ENCODE measurements around the gene MFSD11. TPM values are rescaled to one million over a fixed set of nuclear protein-coding genes. Genes with fewer than 3 reads are reported as not detected.
"Not testable (repeated sequence)": the region's sequence is repeated elsewhere in the genome, so short reads cannot be mapped to it uniquely, and the experiment has no call there.

The MFSD11 gene
- total RNA-seq, 1 donor from 2014 or later = 42.3 TPM

GRCh38 chr17:76709077-76709950 lies 28.6 kb upstream of the MFSD11 start:
- peak; percentile 84 for DNase-seq

GRCh38 chr17:76709951-76710862 lies 27.7 kb upstream of the MFSD11 start:
- not testable (repeated sequence) for DNase-seq

GRCh38 chr17:76710863-76711611 lies 26.9 kb upstream of the MFSD11 start, which contains the start of gene MXRA7:
Gene MXRA7 (minus strand): TSS chr17:76710965. CDS start chr17:76710946, 19 bp downstream.
- peak; percentile 45 for DNase-seq

- DNase-seq = not testable (repeated sequence)
These were observed 25.6 kb upstream of the MFSD11 start for GRCh38 chr17:76712321-76712720.

- DNase-seq = no peak
These were observed 24.2 kb upstream of the MFSD11 start for GRCh38 chr17:76713765-76714164.

GRCh38 chr17:76714336-76714735 lies 23.6 kb upstream of the MFSD11 start:
- no peak for DNase-seq

GRCh38 chr17:76714822-76715495 lies 23.0 kb upstream of the MFSD11 start:
- no peak for DNase-seq

- no peak for DNase-seq
These were observed 22.5 kb upstream of the MFSD11 start for GRCh38 chr17:76715496-76715830.

GRCh38 chr17:76716146-76716838 lies 21.6 kb upstream of the MFSD11 start:
- no peak for DNase-seq

- no peak for DNase-seq
These were observed 21.1 kb upstream of the MFSD11 start for GRCh38 chr17:76716839-76717215.

- DNase-seq = no peak
These were observed 19.4 kb upstream of the MFSD11 start for GRCh38 chr17:76718516-76718915.

- DNase-seq = no peak
These were observed 17.7 kb upstream of the MFSD11 start for GRCh38 chr17:76720211-76720610.

GRCh38 chr17:76720941-76721340 lies 17.0 kb upstream of the MFSD11 start:
- DNase-seq = no peak

- no peak for DNase-seq
These were observed 16.5 kb upstream of the MFSD11 start for GRCh38 chr17:76721463-76721862.

- no peak for DNase-seq
These were observed 15.6 kb upstream of the MFSD11 start for GRCh38 chr17:76722279-76722678.

- not testable (repeated sequence) for DNase-seq
These were observed 14.9 kb upstream of the MFSD11 start for GRCh38 chr17:76722977-76723376.

- no peak for DNase-seq
These were observed 14.1 kb upstream of the MFSD11 start for GRCh38 chr17:76723812-76724211.

GRCh38 chr17:76725580-76726230 lies 12.2 kb upstream of the MFSD11 start:
- DNase-seq = peak; percentile 38

GRCh38 chr17:76726231-76726775 lies 11.6 kb upstream of the MFSD11 start, which contains the start of gene JMJD6:
Gene JMJD6 (minus strand): TSS chr17:76726606. CDS start chr17:76726475, 131 bp downstream.
- DNase-seq = peak; percentile 95

Measured in skin of body (tissue), 2 donors.